Measurements from ENCODE around the gene TRIO. TPM values are rescaled to one million over a fixed set of nuclear protein-coding genes. Genes with fewer than 3 reads are reported as not detected.

Gene TRIO
- total and polyA plus RNA-seq, 2 experiments from 2014 or later, result 18.5 to 78.2 TPM

- Histone ChIP-seq H3K79me2 (peaks cover 7% of the 10 kb centered on the region), H3K9me2 (replicated peaks; ENCODE audit: insufficient read depth) (no peaks in the 10 kb centered on the region), H3K4me1 (ENCODE audit: insufficient read depth) (peaks cover 23% of the 10 kb centered on the region), H3K4me2 (no peak overlapping the region), H4K20me1 (ENCODE audit: insufficient read depth, poor library complexity, severe bottlenecking) (no peaks in the 10 kb centered on the region), H3K9me3 (ENCODE audit: low read depth) (no peaks in the 10 kb centered on the region), H3K4me3 (no peak overlapping the region), H3K27me3 (no peaks in the 10 kb centered on the region), H2AFZ (no peak overlapping the region), H3K36me3 (replicated peaks; ENCODE audit: insufficient read depth, low read depth) (no peaks in the 10 kb centered on the region), H3K27ac (no peak overlapping the region)
- no peak for DNase-seq (ENCODE audit: low spot score)
- 98% methylated on average over 35 of the region's 46 CpGs for WGBS (ENCODE audit: low lambda C conversion rate, missing lambda C conversion rate)
- TF ChIP-seq EZH2 (IDR thresholded peaks at IDR 0.05; ENCODE audit: borderline replicate concordance) (no peak), EZH2phosphoT487 (IDR thresholded peaks at IDR 0.05; ENCODE audit: low read depth, severe bottlenecking, unreplicated experiment) (no peak), CTCF (IDR thresholded peaks at IDR 0.05; ENCODE audit: poor library complexity) (no peak)
These were observed 317.8 kb downstream of the TRIO start for GRCh38 chr5:14460844-14461398.

GRCh38 chr5:14462681-14463080 is 319.5 kb downstream of the TRIO start:
- H3K4me1 ChIP-seq (ENCODE audit: insufficient read depth), result peaks cover 23% of the 10 kb centered on the region
- no peak overlapping the region for H3K27ac ChIP-seq
- H3K27me3 ChIP-seq, result no peaks in the 10 kb centered on the region
- no peaks in the 10 kb centered on the region for H3K9me2 ChIP-seq (replicated peaks; ENCODE audit: insufficient read depth)
- peaks cover 7% of the 10 kb centered on the region for H3K79me2 ChIP-seq
- no peak overlapping the region for H3K4me3 ChIP-seq
- DNase-seq (ENCODE audit: low spot score), result no peak
- no peak overlapping the region for H2AFZ ChIP-seq
- H3K4me2 ChIP-seq, result no peak overlapping the region
- TF ChIP-seq EZH2 (IDR thresholded peaks at IDR 0.05; ENCODE audit: borderline replicate concordance) (no peak), CTCF (IDR thresholded peaks at IDR 0.05; ENCODE audit: poor library complexity) (no peak), EZH2phosphoT487 (IDR thresholded peaks at IDR 0.05; ENCODE audit: low read depth, severe bottlenecking, unreplicated experiment) (no peak)
- no peaks in the 10 kb centered on the region for H3K36me3 ChIP-seq (replicated peaks; ENCODE audit: insufficient read depth, low read depth)
- no peaks in the 10 kb centered on the region for H4K20me1 ChIP-seq (ENCODE audit: insufficient read depth, poor library complexity, severe bottlenecking)
- 92% methylated on average over 14 of the region's 14 CpGs for WGBS (ENCODE audit: low lambda C conversion rate, missing lambda C conversion rate)
- H3K9me3 ChIP-seq (ENCODE audit: low read depth), result no peaks in the 10 kb centered on the region

DNA sequence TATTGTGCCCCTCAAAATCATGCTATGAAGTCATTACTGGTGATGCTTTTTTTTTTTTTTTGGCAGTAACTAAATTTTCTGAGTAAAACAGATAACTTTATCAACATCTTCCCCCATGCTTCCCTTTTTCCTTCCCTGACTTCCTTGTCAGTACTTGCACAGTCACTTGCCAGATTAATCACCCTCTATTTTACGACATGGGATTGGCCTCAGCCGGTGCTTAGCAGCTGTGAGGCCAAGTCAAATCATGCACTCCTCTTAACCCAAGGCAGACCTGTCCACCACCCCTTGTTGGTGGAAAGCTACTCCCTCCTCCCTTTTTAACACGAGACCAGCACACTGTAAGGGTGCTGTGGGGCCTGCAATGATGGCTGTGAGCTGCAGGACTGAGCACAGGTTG is 320.5 kb downstream of the TRIO start:
- peak overlapping the region; percentile 74 for H3K27ac ChIP-seq

More for the DNA sequence above, 320.5 kb downstream of the TRIO start:
- no peak overlapping the region for H2AFZ ChIP-seq
- WGBS (ENCODE audit: low lambda C conversion rate, missing lambda C conversion rate), result 37% methylated on average over 3 of the region's 3 CpGs
- no peaks in the 10 kb centered on the region for H3K36me3 ChIP-seq (replicated peaks; ENCODE audit: insufficient read depth, low read depth)
- H3K79me2 ChIP-seq, result peaks cover 3% of the 10 kb centered on the region
- peaks cover 23% of the 10 kb centered on the region for H3K4me1 ChIP-seq (ENCODE audit: insufficient read depth)
- peak; percentile 58 for DNase-seq (ENCODE audit: low spot score)
- no peaks in the 10 kb centered on the region for H3K27me3 ChIP-seq
- H4K20me1 ChIP-seq (ENCODE audit: insufficient read depth, poor library complexity, severe bottlenecking), result no peaks in the 10 kb centered on the region
- H3K9me3 ChIP-seq (ENCODE audit: low read depth), result no peaks in the 10 kb centered on the region
- H3K9me2 ChIP-seq (replicated peaks; ENCODE audit: insufficient read depth), result no peaks in the 10 kb centered on the region
- H3K4me3 ChIP-seq, result no peak overlapping the region
- no peak overlapping the region for H3K4me2 ChIP-seq
- TF ChIP-seq CTCF (IDR thresholded peaks at IDR 0.05; ENCODE audit: poor library complexity) (no peak), EZH2 (IDR thresholded peaks at IDR 0.05; ENCODE audit: borderline replicate concordance) (no peak), EZH2phosphoT487 (IDR thresholded peaks at IDR 0.05; ENCODE audit: low read depth, severe bottlenecking, unreplicated experiment) (no peak)
